Upper lobe of right lung (tissue), 1 donor: ENCODE results near the gene TCF19. TPM values are rescaled to one million over a fixed set of nuclear protein-coding genes. Genes with fewer than 3 reads are reported as not detected.

Experiments
- ATAC-seq: fragments of 200-7000 bp; cut with Tn5 transposase; one replicate; pipeline ENCODE4 v1.9.1; 2020; ENCODE audit warnings: mild to moderate bottlenecking, moderate library complexity
- DNase-seq: peaks from one replicate; pipeline ENCODE4 v3.0.0-alpha.2; 2020
- H3K27ac ChIP-seq: fragments of 200-600 bp; one replicate; pipeline ENCODE4 v1.8.0; 2022
- H3K27me3 ChIP-seq: fragments of 200-600 bp; one replicate; pipeline ENCODE4 v1.8.0; 2022; ENCODE audit warnings: mild to moderate bottlenecking
- H3K36me3 ChIP-seq: fragments of 200-600 bp; one replicate; pipeline ENCODE4 v1.8.0; 2022
- H3K4me1 ChIP-seq: fragments of 200-600 bp; one replicate; pipeline ENCODE4 v1.8.0; 2022
- H3K4me3 ChIP-seq: fragments of 200-600 bp; one replicate; pipeline ENCODE4 v1.8.0; 2022; ENCODE audit warnings: mild to moderate bottlenecking
- H3K9me3 ChIP-seq: fragments of 200-600 bp; one replicate; pipeline ENCODE4 v1.8.0; 2022
- intact Hi-C: fragments of 100-400 bp; cut with DNase I; formaldehyde crosslinking; loops from one replicate; pipeline ENCODE4 v1.11.0; 2022
- total RNA-seq: library from RNA; stranded (reverse); fragmentation: NEBNext Ultra II Directional; extraction: Animal tissue kit (Norgen Biotek cat#: 25700); gene quantifications from one replicate; pipeline ENCODE4 v1.2.1, GENCODE V29; 2021
- TF ChIP-seq, protein P1 (sequence below): fragments of 200-600 bp; IDR thresholded peaks from one replicate; pipeline ENCODE4 v1.8.0; 2022; ENCODE audit warnings: antibody characterized with exemption
- donor health status: DM: no; HTN: yes; CAD: no; lungs with severe emphysema.

Gene TCF19
- total RNA-seq, 1 donor from 2014 or later, result 4.5 TPM

DNA sequence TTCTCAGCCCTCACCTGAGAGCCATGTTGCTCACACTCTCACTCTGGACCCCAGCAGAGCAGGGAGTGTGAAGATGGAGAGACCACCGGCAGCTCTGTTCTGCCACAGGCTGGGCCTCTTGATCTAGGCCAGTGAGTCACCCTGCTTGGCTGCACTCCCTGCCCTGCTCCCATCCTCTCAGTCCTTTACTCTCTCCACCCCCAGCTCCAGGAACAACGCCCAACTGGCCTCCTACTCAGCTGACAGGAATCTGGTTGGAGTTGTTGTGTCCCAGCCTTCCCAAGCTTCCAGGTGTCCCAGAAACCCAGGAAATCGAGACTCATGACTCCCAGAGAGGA is 43.9 kb upstream of the TCF19 start, which contains the start of gene PSORS1C1:
Gene PSORS1C1 (plus strand): TSS at position 260 of the 338 bp plus-strand sequence. CDS start 14,833 bp downstream, outside the sequence.
- intact Hi-C loops, result no loop called here
- H3K27ac ChIP-seq, result peak within 1 kb of the TSS; percentile 74

DNA sequence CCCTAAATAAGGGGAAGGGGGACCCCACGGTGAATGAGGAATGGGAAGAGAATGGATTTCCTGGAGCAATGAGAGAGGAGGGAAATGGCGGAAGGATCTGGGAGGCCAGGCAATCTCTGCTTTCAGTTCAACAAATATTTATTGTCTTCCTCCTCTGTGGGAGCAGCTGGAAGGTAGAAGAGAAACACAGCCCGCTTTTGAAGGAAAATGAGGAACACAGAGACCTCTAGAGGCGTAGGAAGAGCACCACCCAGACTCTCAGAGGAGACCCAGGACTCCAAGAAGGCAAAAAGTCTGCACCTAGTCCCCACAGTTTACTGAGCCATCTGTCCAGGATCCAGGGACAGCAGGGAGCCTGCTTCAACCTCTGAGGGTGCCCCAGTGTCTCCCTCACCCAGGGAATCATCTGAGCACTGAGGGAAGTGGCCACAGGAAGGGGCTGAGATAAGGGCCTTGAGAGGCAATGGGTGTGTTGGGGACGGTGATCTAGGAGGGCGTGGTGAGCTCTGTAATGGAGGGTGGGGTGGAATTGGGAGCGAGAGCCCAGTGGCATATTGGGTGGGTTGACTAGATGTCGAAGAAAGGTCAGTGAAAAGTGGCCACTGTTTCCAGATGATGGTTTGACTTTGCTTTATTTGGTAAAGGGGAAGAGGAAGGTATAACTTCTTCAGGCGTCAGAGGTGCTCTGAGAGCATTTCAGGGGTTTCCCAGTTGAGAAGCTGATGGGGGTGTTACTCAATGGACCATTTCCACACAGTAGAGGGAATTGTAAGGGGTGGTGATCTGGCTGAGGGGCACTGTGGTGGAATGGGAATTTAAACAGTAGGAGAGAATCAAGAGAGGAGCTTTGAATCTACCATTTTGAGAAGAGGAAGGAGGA is 43.2 kb upstream of the TCF19 start:
- Histone ChIP-seq H3K4me1 (peaks cover 19% of the 10 kb centered on the region), H3K27ac (peak overlapping the region; percentile 74), H3K36me3 (no peaks in the 10 kb centered on the region), H3K9me3 (no peaks in the 10 kb centered on the region), H3K27me3 (no peaks in the 10 kb centered on the region), H3K4me3 (peak overlapping the region; percentile 34)
- no peak for DNase-seq
- TF ChIP-seq, protein P1, sequence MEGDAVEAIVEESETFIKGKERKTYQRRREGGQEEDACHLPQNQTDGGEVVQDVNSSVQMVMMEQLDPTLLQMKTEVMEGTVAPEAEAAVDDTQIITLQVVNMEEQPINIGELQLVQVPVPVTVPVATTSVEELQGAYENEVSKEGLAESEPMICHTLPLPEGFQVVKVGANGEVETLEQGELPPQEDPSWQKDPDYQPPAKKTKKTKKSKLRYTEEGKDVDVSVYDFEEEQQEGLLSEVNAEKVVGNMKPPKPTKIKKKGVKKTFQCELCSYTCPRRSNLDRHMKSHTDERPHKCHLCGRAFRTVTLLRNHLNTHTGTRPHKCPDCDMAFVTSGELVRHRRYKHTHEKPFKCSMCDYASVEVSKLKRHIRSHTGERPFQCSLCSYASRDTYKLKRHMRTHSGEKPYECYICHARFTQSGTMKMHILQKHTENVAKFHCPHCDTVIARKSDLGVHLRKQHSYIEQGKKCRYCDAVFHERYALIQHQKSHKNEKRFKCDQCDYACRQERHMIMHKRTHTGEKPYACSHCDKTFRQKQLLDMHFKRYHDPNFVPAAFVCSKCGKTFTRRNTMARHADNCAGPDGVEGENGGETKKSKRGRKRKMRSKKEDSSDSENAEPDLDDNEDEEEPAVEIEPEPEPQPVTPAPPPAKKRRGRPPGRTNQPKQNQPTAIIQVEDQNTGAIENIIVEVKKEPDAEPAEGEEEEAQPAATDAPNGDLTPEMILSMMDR, result peak; percentile 34
- peak; percentile 65 for ATAC-seq
- intact Hi-C loops, result no loop called here

More for the DNA sequence above, 43.9 kb upstream of the TCF19 start, which contains the start of gene PSORS1C1:
- no peaks in the 10 kb centered on the region for H3K36me3 ChIP-seq
- TF ChIP-seq, protein P1, result no peak
- DNase-seq, result peak; percentile 88
- H3K9me3 ChIP-seq, result no peaks in the 10 kb centered on the region
- no peaks in the 10 kb centered on the region for H3K27me3 ChIP-seq
- peak within 1 kb of the TSS; percentile 34 for H3K4me3 ChIP-seq
- H3K4me1 ChIP-seq, result peaks cover 19% of the 10 kb centered on the region
- peak; percentile 93 for ATAC-seq

DNA sequence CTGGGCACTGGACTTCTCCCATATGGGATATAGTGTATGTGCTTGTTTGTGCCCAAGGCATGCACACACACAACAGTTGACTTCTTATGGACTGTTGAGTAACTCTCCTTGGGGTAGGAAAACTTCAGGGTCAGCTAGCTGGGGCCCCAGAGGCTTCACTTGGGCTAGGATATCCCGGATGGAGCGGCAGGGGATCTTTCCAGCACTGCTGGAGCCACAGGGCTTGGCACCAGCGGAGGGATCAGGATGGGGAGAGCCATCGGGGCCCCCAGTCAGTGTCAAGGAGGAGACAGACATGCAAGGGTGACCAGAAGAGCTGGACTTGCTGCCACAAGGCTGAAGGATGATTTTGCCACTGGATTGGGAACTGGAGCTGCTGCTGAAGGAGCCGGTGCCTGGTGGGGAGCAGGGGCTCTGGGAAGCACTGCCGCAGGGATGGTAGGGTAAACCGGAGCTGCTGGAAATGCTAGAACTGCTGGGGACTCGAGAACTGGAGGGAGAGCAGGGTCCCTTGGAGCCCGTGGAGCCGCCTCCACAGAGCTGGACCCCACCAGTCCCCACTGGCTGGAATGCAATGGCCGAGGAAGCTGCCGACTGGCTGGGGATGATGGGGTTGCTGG is 42.3 kb upstream of the TCF19 start:
- TF ChIP-seq, protein P1, result no peak
- no peaks in the 10 kb centered on the region for H3K9me3 ChIP-seq
- ATAC-seq (no peak), DNase-seq (no peak)
- intact Hi-C loops, result no loop called here
- H3K4me3 ChIP-seq, result no peak overlapping the region
- H3K27ac ChIP-seq, result no peak overlapping the region
- H3K27me3 ChIP-seq, result no peaks in the 10 kb centered on the region
- H3K36me3 ChIP-seq, result no peaks in the 10 kb centered on the region
- H3K4me1 ChIP-seq, result peaks cover 19% of the 10 kb centered on the region

DNA sequence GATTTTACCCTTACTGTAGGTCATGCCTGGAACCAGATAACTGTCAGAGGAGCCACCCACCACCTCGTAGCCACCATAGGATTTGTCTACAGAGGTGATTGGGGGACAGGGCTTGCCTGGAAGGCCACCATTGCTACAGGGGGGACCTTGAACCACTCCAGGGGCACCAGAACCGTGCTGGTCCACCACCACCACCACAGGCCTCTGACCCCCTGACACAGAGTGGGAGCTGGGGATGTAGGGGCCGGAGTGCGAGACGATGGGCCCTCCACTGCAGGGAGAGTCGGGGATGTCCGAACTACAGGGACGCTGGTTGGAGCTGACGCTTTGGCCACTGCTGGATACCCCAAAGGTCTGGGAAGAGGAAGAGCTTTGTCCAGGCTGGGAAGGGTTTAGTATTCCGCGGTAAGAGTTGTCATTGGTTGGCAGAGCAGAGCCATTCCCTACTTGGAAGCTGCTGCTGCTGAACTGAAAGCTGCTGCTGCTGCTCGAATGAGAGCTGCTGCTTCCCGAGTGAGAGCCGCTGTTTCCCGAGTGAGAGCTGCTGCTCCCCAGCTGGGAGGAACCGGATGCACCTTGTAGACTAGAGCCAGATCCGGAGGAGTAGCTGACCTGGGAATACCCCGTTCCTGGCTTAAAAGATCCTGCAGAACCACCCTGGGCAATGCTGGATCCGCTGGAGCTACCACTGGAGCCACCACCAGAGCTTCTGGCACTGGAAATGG is 41.6 kb upstream of the TCF19 start:
- Histone ChIP-seq H3K4me3 (no peak overlapping the region), H3K36me3 (no peaks in the 10 kb centered on the region), H3K27me3 (no peaks in the 10 kb centered on the region), H3K27ac (no peak overlapping the region), H3K9me3 (no peaks in the 10 kb centered on the region), H3K4me1 (peaks cover 19% of the 10 kb centered on the region)
- ATAC-seq (no peak), DNase-seq (no peak)
- intact Hi-C loops, result no loop called here
- TF ChIP-seq, protein P1, result no peak

DNA sequence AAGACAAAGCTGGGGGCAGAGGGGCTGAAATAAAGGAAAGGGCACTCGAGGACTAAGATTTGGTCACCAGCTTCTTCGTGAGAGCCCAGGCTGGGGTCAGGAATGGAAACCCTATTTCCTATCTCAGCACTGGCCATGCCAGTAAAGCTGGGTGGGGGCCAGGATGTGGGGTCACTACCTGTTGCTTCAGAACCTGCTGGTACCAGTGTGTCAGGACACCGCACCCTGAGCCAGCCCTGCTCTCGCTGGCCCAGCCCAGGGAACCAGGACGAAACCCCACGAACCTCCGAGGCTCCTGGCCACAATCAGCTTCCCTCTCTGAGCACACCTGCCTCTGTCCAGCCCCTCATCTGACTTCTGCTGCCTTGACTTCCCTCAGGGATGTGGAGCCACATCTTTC is 40.2 kb upstream of the TCF19 start:
- no peak for DNase-seq

More for the DNA sequence above, 40.2 kb upstream of the TCF19 start:
- no peak for ATAC-seq
- H3K27me3 ChIP-seq, result no peaks in the 10 kb centered on the region
- intact Hi-C loops, result no loop called here
- H3K27ac ChIP-seq, result no peak overlapping the region
- TF ChIP-seq, protein P1, result no peak
- peaks cover 22% of the 10 kb centered on the region for H3K4me1 ChIP-seq
- H3K9me3 ChIP-seq, result no peaks in the 10 kb centered on the region
- H3K4me3 ChIP-seq, result no peak overlapping the region
- no peaks in the 10 kb centered on the region for H3K36me3 ChIP-seq
